SK-N-SH treated with all-trans-retinoic acid at 6 μM for 48 hours (cell line): ENCODE measurements around the gene YJEFN3.

Source experiments
- ATAC-seq: fragments of 200-7000 bp; cut with Tn5 transposase; 3 replicates; pipeline ENCODE4 v1.9.1; 2020; ENCODE audit warnings: mild to moderate bottlenecking, moderate library complexity
- ARNTL ChIP-seq: fragments of 450-650 bp; formaldehyde crosslinking; IDR thresholded peaks from 2 replicates; pipeline ENCODE4 v1.5.0; 2020; ENCODE audit warnings: low read depth, mild to moderate bottlenecking, moderate library complexity, borderline replicate concordance
- BACH2 ChIP-seq: fragments of 250-450 bp; sonication (Bioruptor Pico); IDR thresholded peaks from 2 replicates; pipeline ENCODE4 v1.9.0; 2021; ENCODE audit warnings: mild to moderate bottlenecking, borderline replicate concordance
- CSDC2 ChIP-seq: fragments of 250-450 bp; sonication (Bioruptor Pico); IDR thresholded peaks from 2 replicates; pipeline ENCODE4 v1.5.0; 2020; ENCODE audit warnings: mild to moderate bottlenecking, moderate library complexity
- CSRNP3 ChIP-seq: fragments of 250-450 bp; sonication (Bioruptor Pico); IDR thresholded peaks from 2 replicates; pipeline ENCODE4 v1.5.1; 2021; ENCODE audit warnings: mild to moderate bottlenecking, moderate library complexity
- GLIS3 ChIP-seq: fragments of 250-450 bp; sonication (Bioruptor Pico); IDR thresholded peaks from 2 replicates; pipeline ENCODE4 v1.5.0; 2020; ENCODE audit warnings: mild to moderate bottlenecking, moderate library complexity
- ISL1 ChIP-seq: fragments of 250-450 bp; sonication (Bioruptor Pico); IDR thresholded peaks from 2 replicates; pipeline ENCODE4 v2.1.2; 2022; ENCODE audit warnings: mild to moderate bottlenecking, moderate library complexity
- OSR1 ChIP-seq: fragments of 250-450 bp; sonication (Bioruptor Pico); IDR thresholded peaks from 2 replicates; pipeline ENCODE4 v1.8.0; 2022; ENCODE audit warnings: moderate library complexity, mild to moderate bottlenecking, inconsistent platforms
- PPARA ChIP-seq: fragments of 250-450 bp; sonication (Bioruptor Pico); IDR thresholded peaks from 2 replicates; pipeline ENCODE4 v1.5.0; 2020; ENCODE audit warnings: mild to moderate bottlenecking, borderline replicate concordance
- RARB ChIP-seq: fragments of 250-450 bp; sonication (Bioruptor Pico); IDR thresholded peaks from 2 replicates; pipeline ENCODE4 v1.8.0; 2021; ENCODE audit warnings: mild to moderate bottlenecking, moderate library complexity
- TOX ChIP-seq: fragments of 250-450 bp; sonication (Bioruptor Pico); IDR thresholded peaks from 2 replicates; pipeline ENCODE4 v1.8.0; 2021; ENCODE audit warnings: mild to moderate bottlenecking, moderate library complexity, borderline replicate concordance
- ZFP30 ChIP-seq: fragments of 450-650 bp; formaldehyde crosslinking; IDR thresholded peaks from 2 replicates; pipeline ENCODE4 v1.5.0; 2022; ENCODE audit warnings: mild to moderate bottlenecking, moderate library complexity
- ZNF565 ChIP-seq: fragments of 450-650 bp; formaldehyde crosslinking; conservative IDR thresholded peaks from 2 replicates; pipeline ENCODE4 v1.5.0; 2020; ENCODE audit warnings: low read depth, mild to moderate bottlenecking, moderate library complexity
- ZNF70 ChIP-seq: fragments of 450-650 bp; formaldehyde crosslinking; IDR thresholded peaks from 2 replicates; pipeline ENCODE4 v1.5.0; 2020; ENCODE audit warnings: mild to moderate bottlenecking, moderate library complexity
- TF ChIP-seq, protein P1 (sequence below): fragments of 250-450 bp; sonication (Bioruptor Pico); IDR thresholded peaks from 2 replicates; pipeline ENCODE4 v1.5.1; 2020; ENCODE audit warnings: low read depth, mild to moderate bottlenecking, moderate library complexity
- TF ChIP-seq, protein P2 (sequence below): fragments of 250-450 bp; sonication (Bioruptor Pico); IDR thresholded peaks from 2 replicates; pipeline ENCODE4 v1.8.0; 2020; ENCODE audit warnings: mild to moderate bottlenecking, moderate library complexity, borderline replicate concordance
- TF ChIP-seq, protein P3 (sequence below): fragments of 250-450 bp; sonication (Bioruptor Pico); IDR thresholded peaks from 2 replicates; pipeline ENCODE4 v1.8.0; 2021; ENCODE audit warnings: low read depth, mild to moderate bottlenecking, moderate library complexity, borderline replicate concordance

YJEFN3 gene

DNA sequence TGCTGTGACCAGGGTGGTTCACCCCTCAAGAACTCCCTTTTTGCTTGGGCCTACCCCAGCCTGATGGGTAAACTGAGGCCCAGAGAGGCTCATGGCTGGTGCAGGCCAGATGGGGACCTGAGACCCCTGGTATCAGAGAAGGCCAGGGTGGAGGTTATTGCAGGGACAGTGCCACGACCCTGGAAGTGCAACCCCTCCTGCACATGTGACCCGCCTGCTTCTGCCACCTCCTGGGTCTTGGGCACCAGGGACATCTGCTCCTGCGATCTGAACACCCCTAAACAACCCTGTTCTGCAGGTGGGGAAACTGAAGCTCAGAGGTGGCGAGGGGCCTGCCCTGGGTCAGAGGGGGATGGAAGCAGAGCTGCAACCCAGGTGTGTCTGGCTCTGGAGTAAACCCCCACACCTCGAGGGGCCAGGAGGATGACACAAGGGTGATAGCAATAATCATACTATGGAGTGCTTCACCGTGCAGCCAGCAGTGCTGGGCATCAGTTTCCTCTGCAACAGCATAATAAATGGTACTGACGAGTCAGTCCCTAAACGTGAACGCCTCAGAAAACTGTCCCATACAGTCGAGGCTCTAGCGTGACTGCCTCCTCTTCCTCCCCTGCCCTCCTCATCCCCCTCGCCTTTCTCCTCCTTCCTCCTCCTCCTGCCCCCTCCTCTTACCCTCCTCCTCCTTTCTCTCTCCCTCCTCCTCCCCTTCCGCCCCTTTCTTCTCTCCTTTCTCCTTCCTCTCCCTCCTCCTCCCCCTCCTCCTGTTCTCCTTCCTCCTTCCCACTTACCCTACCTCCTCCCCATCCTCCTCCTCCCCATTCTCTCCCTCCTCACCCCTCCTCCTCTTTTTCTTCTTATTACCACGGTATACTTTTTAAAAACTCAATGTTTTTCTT is 4.3 kb downstream of the YJEFN3 start:
- TF ChIP-seq, protein P1, sequence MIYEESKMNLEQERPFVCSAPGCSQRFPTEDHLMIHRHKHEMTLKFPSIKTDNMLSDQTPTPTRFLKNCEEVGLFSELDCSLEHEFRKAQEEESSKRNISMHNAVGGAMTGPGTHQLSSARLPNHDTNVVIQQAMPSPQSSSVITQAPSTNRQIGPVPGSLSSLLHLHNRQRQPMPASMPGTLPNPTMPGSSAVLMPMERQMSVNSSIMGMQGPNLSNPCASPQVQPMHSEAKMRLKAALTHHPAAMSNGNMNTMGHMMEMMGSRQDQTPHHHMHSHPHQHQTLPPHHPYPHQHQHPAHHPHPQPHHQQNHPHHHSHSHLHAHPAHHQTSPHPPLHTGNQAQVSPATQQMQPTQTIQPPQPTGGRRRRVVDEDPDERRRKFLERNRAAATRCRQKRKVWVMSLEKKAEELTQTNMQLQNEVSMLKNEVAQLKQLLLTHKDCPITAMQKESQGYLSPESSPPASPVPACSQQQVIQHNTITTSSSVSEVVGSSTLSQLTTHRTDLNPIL (CRISPR knock-in tag), result no peak
- no peak for TF ChIP-seq TOX (CRISPR knock-in tag)
- no peak for TF ChIP-seq ZFP30 (CRISPR knock-in tag)
- no peak for TF ChIP-seq ZNF565 (CRISPR knock-in tag)
- TF ChIP-seq, protein P2, sequence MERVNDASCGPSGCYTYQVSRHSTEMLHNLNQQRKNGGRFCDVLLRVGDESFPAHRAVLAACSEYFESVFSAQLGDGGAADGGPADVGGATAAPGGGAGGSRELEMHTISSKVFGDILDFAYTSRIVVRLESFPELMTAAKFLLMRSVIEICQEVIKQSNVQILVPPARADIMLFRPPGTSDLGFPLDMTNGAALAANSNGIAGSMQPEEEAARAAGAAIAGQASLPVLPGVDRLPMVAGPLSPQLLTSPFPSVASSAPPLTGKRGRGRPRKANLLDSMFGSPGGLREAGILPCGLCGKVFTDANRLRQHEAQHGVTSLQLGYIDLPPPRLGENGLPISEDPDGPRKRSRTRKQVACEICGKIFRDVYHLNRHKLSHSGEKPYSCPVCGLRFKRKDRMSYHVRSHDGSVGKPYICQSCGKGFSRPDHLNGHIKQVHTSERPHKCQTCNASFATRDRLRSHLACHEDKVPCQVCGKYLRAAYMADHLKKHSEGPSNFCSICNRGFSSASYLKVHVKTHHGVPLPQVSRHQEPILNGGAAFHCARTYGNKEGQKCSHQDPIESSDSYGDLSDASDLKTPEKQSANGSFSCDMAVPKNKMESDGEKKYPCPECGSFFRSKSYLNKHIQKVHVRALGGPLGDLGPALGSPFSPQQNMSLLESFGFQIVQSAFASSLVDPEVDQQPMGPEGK (CRISPR knock-in tag), result no peak
- TF ChIP-seq, protein P3, sequence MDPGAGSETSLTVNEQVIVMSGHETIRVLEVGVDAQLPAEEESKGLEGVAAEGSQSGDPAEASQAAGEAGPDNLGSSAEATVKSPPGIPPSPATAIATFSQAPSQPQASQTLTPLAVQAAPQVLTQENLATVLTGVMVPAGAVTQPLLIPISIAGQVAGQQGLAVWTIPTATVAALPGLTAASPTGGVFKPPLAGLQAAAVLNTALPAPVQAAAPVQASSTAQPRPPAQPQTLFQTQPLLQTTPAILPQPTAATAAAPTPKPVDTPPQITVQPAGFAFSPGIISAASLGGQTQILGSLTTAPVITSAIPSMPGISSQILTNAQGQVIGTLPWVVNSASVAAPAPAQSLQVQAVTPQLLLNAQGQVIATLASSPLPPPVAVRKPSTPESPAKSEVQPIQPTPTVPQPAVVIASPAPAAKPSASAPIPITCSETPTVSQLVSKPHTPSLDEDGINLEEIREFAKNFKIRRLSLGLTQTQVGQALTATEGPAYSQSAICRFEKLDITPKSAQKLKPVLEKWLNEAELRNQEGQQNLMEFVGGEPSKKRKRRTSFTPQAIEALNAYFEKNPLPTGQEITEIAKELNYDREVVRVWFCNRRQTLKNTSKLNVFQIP (CRISPR knock-in tag), result no peak
- TF ChIP-seq ISL1 (CRISPR knock-in tag), result no peak
- no peak for TF ChIP-seq GLIS3 (CRISPR knock-in tag)
- no peak for TF ChIP-seq CSDC2 (CRISPR knock-in tag)
- no peak for TF ChIP-seq CSRNP3
- no peak for TF ChIP-seq ARNTL (CRISPR knock-in tag)
- TF ChIP-seq BACH2 (CRISPR knock-in tag), result no peak
- no peak for TF ChIP-seq ZNF70 (CRISPR knock-in tag)
- TF ChIP-seq, all 23 proteins: peak for 0
- no peak for ATAC-seq

DNA sequence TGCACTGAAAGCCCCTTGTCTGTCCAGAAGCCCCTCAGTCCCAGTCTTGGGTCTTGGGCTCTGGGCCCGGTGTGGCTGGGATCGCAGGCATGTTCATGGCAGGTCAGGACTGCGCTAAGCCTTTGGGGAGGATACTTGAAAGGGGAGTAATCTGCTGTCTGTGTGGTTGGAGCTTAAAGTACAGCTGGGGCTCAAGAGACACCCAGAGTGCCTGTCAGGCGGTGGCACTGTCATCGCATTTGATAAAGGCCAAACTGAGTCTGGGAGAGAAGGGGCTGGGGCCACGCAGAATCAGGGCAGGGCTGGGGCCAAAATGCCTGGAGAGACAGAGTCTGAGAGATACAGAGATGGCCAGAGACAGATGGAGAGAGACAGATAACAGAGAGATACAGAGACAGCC is 5.1 kb downstream of the YJEFN3 start:
- ATAC-seq, result no peak
- TF ChIP-seq OSR1 (CRISPR knock-in tag) (no peak), CSRNP3 (no peak), PPARA (CRISPR knock-in tag) (no peak), RARB (no peak), ZNF70 (CRISPR knock-in tag) (no peak)
- TF ChIP-seq, protein P2 (CRISPR knock-in tag), result no peak
- TF ChIP-seq, protein P1 (CRISPR knock-in tag), result no peak
